ENCODE measurements around the gene PRG3.
"Not testable (repeated sequence)": the region's sequence is repeated elsewhere in the genome, so short reads cannot be mapped to it uniquely, and the experiment has no call there.

Gene PRG3

DNA sequence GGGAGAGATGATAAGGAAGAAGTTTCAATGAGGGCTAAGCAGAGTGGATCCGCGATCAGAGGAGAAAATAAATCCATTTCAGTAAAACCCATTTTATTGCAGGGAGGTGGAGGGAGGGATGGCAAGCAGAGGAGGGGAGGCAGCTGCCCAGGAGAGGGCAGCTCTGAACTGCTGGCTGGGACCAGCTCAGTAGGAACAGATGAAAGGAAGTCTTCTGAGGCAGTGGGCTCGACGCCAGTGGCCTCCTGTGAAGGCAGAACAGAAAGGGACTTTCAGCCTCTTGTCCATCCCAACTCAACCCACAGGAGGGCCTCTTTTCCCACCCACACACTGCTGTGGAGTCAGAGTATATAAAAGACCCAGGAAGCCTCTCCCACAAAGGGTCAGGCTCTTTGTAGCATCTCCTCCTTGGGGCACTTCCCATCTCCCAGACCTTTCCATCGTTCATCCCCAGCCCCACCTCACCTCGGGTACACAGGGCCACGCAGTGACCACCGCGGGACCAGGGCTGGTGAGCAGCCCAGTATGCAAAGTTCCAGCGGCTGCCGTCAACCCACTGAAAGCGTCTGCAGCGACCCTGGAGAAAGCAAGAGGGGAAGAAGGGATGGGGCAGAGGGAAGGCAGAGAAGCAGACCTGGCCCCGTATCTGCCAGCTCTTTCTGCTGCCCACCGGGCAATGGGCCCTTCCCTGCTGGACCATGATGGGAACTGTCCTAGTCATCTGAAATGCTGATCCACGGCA lies 6.5 kb upstream of the PRG3 start:
- no peak for DNase-seq

- no peak for DNase-seq
Measured at GRCh38 chr11:57386178-57386940, 5.4 kb upstream of the PRG3 start.

GRCh38 chr11:57379732-57380131 lies 1.2 kb downstream of the PRG3 start:
- no peak for DNase-seq

DNA sequence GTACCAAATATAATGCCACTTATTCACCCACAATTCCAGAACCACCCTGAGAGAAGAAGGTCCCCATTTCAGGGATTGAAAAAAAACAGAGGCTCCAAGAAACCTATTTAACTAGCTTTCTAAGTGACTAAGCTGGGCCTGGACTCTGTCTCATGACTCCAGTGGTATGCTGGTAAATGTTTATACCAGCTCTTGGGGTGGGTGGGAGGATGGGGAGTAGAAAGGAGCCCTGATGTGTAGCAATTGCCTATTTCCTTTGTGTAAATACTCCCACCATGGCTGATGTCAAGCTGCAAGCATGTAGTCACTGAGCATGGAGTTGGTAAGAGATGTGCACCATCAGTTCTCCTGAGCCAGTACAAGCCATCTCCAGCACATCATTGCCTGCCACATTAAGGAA lies 2.8 kb downstream of the PRG3 start:
- no peak for DNase-seq

- DNase-seq, result no peak
Measured at GRCh38 chr11:57377107-57377506, 3.8 kb downstream of the PRG3 start.

DNA sequence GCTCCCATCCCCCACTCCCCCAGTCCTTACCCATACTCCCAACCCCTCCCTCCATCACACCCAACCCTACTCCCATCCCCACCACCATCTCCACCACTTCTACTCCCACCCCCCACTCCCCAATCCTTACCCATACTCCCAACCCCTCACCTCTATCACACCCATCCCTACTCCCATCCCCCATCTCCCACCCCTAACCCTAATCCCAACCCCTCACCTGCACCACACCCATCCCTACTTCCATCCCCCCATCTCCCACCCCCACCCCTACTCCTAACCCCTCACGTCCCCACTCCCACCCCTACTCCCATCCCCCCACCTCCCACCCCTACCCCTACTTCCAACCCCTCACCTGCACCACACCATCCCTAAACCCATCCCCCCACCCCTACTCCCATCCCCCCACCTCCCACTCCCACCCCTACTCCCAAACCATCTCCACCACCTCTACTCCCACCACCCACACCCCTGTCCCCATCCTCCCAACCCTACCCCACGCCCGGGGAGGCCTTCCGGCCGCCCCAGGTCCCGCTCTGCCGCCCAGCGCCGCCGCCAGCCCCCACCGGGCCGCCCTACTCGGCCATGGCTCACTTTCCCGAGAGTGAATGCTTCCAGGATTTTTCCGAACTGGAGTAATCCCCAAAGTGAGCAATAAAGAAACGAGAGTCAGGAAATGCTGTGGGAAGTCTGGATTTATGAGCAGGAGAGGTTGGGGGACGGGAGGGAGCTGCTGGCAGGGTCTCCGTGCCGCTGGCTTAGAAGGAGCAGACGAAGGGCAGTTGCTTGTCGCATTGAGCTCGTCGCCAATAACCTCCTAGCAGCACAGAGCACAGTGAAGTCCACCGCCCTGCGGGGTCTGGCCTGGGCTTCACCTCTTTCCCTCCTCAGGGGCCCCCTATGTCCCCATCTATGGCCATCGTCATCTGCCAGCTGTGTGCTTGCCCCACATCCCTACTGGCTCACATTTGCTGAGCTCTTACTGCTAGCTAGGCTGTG lies 4.6 kb downstream of the PRG3 start:
- DNase-seq, result no peak

GRCh38 chr11:57375490-57375889 lies 5.5 kb downstream of the PRG3 start:
- no peak for DNase-seq

- DNase-seq, result no peak
Measured at GRCh38 chr11:57374966-57375365, 6.0 kb downstream of the PRG3 start.

- DNase-seq, result no peak
Measured at GRCh38 chr11:57373146-57373545, 7.8 kb downstream of the PRG3 start.

DNA sequence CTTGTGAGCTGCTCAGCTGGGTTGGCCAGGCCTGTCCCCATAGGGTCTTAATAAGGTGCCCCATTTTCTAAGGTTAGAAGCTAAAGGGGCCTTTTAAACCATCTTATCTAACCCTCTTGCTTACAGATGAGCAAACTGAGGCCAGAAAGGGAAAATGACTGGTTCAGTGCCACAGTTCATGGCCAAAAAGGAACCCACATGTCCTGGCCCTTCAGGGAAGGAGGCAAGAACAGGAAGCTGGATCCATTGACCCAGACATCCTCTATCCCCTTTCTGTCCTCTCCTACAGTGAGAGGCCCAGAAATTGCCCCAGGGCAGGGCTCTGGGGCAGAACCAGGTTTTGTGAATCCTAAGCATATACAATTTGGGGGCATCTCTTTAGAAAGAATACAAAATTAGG lies 10.0 kb downstream of the PRG3 start:
- DNase-seq, result no peak

- DNase-seq, result no peak
Measured at GRCh38 chr11:57370251-57370650, 10.7 kb downstream of the PRG3 start.

- no peak for DNase-seq
Measured at GRCh38 chr11:57368845-57369232, 12.1 kb downstream of the PRG3 start.

DNA sequence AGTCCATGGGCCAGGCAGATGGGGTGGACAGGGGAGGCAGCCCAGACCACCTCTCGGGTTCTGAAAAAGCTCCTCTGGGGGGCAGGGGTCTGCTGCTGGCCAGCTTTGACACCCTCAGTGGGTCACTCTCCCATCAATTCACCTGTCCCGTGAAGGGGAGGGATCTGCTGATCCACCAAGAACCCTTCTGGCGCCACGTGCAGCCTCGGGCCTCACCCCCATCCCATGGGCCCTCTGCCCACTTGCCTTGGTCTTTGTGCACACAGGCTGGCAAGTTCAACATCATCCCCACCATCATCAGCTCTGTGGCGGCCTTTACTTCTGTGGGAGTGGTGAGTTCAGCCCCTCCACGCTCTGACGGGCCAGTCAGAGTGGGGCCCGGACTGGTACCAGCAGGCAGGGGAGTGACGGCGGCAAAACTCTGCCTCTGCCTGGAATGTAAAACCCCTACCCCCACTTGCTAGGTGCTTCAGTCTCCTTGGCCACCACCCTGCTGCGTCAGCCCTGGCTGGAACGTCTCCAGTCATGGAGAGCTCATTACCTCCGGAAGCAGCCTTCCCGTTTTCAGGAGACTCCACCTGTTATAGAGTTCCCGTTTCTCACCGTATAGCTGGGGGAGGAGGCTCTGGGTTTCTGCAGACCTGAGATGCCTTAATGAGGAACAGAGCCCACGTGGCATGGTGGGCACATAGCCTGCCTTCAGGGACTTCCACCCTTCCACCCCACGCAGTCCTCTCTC lies 12.7 kb downstream of the PRG3 start:
- DNase-seq, result no peak

GRCh38 chr11:57364851-57365660 lies 15.9 kb downstream of the PRG3 start:
- DNase-seq, result no peak

GRCh38 chr11:57363131-57364080 lies 17.5 kb downstream of the PRG3 start:
- no peak for DNase-seq

GRCh38 chr11:57361926-57362325 lies 19.0 kb downstream of the PRG3 start:
- DNase-seq, result no peak

GRCh38 chr11:57361420-57361819 lies 19.5 kb downstream of the PRG3 start:
- not testable (repeated sequence) for DNase-seq

DNA sequence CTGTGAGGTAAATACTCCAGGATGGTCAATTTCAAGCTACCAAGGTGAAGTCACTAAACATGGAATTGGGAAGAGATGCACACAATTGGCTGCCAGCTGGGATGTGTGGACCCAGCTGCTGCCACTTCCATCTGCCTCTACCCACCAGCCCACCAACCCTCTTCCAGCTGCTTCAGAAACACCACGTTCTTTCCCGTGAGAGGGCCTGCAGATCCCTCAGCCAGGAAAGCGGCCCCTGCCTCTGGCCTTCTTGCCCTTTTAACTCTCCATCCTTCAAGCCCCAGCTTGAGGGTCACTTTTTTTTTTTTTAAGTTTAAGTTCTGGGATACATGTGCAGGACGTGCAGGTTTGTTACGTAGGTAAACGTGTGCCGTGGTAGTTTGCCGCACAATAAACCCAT lies 20.0 kb downstream of the PRG3 start:
- no peak for DNase-seq

- DNase-seq, result no peak
Measured at GRCh38 chr11:57359896-57360690, 20.9 kb downstream of the PRG3 start.

GRCh38 chr11:57359396-57359795 lies 21.6 kb downstream of the PRG3 start:
- DNase-seq, result no peak
